ENCODE measurements around the gene TAOK3.
"Not testable (repeated sequence)": the region's sequence is repeated elsewhere in the genome, so short reads cannot be mapped to it uniquely, and the experiment has no call there.

Gene TAOK3

DNA sequence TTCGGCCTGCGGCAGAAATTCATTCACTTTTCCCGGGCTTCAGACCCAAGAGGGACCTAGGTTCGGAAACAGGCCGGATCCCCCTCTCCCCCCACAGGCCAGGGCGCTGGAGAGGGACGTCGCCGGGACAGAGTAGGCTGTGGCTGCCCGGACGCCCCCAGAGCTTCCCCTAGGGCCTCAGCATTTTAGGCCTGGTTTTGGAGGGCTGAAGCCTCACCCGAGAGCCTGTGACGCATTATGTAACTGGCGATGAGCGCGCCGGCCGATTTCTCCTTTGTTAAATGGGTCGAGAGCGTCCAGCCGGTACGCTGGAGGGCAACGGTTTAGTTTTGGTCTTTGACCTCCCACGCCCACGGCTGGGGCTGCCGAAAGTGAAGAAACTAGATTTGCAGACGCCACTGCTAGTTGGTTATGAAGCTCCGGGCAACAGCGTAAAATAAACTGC, 236.1 kb downstream of the TAOK3 start:
- Histone ChIP-seq H2AFZ (ENCODE audit: low read depth, low read length) (peak overlapping the region; percentile 55), H3K79me2 (ENCODE audit: low read length) (peaks cover 36% of the 10 kb centered on the region), H3K9me3 (ENCODE audit: insufficient read depth, low read length) (no peaks in the 10 kb centered on the region), H3K9ac (ENCODE audit: low read length) (peak overlapping the region; percentile 97), H3K4me2 (ENCODE audit: low read length) (peak overlapping the region; percentile 99), H3K4me1 (ENCODE audit: low read length) (peaks cover 6% of the 10 kb centered on the region), H4K20me1 (ENCODE audit: insufficient read depth, low read length) (0 out of 2 replicates have a peak, but pooled peaks cover 6% of the 10 kb centered on the region), H3K27me3 (ENCODE audit: low read depth, low read length) (no peaks in the 10 kb centered on the region), H3K36me3 (replicated peaks; ENCODE audit: low read depth, low read length) (peaks cover 21% of the 10 kb centered on the region), H3K27ac (ENCODE audit: low read length) (peak overlapping the region; percentile 52), H3K4me3 (ENCODE audit: low read length) (peak overlapping the region; percentile 93)
- TF ChIP-seq, protein P1, sequence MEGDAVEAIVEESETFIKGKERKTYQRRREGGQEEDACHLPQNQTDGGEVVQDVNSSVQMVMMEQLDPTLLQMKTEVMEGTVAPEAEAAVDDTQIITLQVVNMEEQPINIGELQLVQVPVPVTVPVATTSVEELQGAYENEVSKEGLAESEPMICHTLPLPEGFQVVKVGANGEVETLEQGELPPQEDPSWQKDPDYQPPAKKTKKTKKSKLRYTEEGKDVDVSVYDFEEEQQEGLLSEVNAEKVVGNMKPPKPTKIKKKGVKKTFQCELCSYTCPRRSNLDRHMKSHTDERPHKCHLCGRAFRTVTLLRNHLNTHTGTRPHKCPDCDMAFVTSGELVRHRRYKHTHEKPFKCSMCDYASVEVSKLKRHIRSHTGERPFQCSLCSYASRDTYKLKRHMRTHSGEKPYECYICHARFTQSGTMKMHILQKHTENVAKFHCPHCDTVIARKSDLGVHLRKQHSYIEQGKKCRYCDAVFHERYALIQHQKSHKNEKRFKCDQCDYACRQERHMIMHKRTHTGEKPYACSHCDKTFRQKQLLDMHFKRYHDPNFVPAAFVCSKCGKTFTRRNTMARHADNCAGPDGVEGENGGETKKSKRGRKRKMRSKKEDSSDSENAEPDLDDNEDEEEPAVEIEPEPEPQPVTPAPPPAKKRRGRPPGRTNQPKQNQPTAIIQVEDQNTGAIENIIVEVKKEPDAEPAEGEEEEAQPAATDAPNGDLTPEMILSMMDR (IDR thresholded peaks at IDR 0.05; ENCODE audit: low read depth, low read length): no peak
- no peak for TF ChIP-seq EZH2phosphoT487 (IDR thresholded peaks at IDR 0.05; ENCODE audit: low read depth)

DNA sequence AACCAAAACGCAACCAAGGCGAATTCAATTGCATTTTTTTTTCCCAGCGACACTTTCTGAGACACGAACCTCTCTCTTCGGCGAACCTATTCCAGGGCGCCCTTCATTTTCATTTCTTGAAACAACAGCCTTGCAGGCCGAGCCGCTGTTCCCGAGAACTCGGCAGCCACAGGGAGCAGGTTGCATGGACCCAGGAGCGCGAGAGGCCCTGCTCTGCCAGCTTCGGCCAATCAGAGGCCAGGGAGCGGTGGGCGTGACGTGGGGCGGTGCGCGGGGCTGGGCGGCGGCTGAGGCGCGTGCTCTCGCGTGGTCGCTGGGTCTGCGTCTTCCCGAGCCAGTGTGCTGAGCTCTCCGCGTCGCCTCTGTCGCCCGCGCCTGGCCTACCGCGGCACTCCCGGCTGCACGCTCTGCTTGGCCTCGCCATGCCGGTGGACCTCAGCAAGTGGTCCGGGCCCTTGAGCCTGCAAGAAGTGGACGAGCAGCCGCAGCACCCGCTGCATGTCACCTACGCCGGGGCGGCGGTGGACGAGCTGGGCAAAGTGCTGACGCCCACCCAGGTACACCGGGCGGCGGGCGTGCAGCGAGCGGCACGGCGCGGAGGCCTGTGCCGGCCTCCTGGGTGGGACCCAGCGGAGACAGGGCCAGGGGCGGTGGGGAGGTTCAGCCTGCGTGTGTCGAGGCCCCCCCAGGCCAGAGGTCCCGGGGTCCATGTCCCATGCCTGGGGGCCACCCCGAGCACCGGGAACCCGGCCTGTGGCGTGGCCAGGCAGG, 236.7 kb downstream of the TAOK3 start, which contains the start of gene PEBP1:
PEBP1 (plus strand) TSS at position 337 of the 771 bp plus-strand sequence; CDS start at position 423, 86 bp downstream.
- no peaks in the 10 kb centered on the region for H3K27me3 ChIP-seq (ENCODE audit: low read depth, low read length)
- H3K9me3 ChIP-seq (ENCODE audit: insufficient read depth, low read length): no peaks in the 10 kb centered on the region
- H3K9ac ChIP-seq (ENCODE audit: low read length): peak within 1 kb of the TSS; percentile 97
- peak within 1 kb of the TSS; percentile 99 for H3K4me2 ChIP-seq (ENCODE audit: low read length)
- peaks cover 20% of the 10 kb centered on the region for H3K36me3 ChIP-seq (replicated peaks; ENCODE audit: low read depth, low read length)
- peak within 1 kb of the TSS; percentile 93 for H3K4me3 ChIP-seq (ENCODE audit: low read length)
- H4K20me1 ChIP-seq (ENCODE audit: insufficient read depth, low read length): 0 out of 2 replicates have a peak, but pooled peaks cover 6% of the 10 kb centered on the region
- H3K4me1 ChIP-seq (ENCODE audit: low read length): peaks cover 6% of the 10 kb centered on the region
- TF ChIP-seq, protein P1 (IDR thresholded peaks at IDR 0.05; ENCODE audit: low read depth, low read length): no peak
- no peak for TF ChIP-seq EZH2phosphoT487 (IDR thresholded peaks at IDR 0.05; ENCODE audit: low read depth)
- H3K79me2 ChIP-seq (ENCODE audit: low read length): peaks cover 33% of the 10 kb centered on the region
- H2AFZ ChIP-seq (ENCODE audit: low read depth, low read length): peak within 1 kb of the TSS; percentile 95
- peak within 1 kb of the TSS; percentile 52 for H3K27ac ChIP-seq (ENCODE audit: low read length)

DNA sequence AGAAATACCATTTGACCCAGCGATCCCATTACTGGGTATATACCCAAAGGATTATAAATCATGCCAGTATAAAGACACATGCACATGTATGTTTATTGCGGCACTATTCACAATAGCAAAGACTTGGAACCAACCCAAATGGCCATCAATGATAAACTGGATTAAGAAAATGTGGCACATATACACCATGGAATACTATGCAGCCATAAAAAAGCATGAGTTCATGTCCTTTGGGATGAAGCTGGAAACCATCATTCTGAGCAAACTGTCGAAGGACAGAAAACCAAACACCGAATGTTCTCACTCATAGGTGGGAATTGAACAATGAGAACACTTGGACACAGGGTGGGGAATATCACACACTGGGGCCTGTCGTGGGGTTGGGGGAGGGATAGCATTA, 243.3 kb downstream of the TAOK3 start:
- not testable (repeated sequence) for H3K4me1 ChIP-seq (ENCODE audit: low read length); H3K79me2 ChIP-seq (ENCODE audit: low read length); H3K9ac ChIP-seq (ENCODE audit: low read length); H3K9me3 ChIP-seq (ENCODE audit: insufficient read depth, low read length); H2AFZ ChIP-seq (ENCODE audit: low read depth, low read length); H3K4me3 ChIP-seq (ENCODE audit: low read length); H3K36me3 ChIP-seq (replicated peaks; ENCODE audit: low read depth, low read length); H4K20me1 ChIP-seq (ENCODE audit: insufficient read depth, low read length); H3K4me2 ChIP-seq (ENCODE audit: low read length); H3K27ac ChIP-seq (ENCODE audit: low read length); H3K27me3 ChIP-seq (ENCODE audit: low read depth, low read length)

DNA sequence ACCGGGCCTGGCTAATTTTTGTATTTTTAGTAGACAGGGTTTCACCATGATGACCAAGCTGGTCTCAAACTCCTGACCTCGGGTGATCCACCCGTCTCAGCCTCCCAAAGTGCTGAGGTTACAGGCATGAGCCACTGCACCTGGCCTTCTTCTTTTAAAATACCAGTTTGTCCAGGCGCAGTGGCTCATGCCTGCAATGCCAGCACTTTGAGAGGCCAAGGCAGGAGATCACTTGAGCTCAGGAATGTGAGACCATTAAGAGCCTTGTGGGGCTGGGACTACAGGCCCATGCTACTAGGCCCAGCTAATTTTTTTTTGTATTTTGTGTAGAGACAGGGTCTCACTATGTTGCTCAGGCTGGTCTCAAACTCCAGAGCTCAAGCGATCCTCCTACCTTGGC, 244.8 kb downstream of the TAOK3 start:
- Histone ChIP-seq H4K20me1 (ENCODE audit: insufficient read depth, low read length) (no peaks in the 10 kb centered on the region), H3K27ac (ENCODE audit: low read length) (no peak overlapping the region), H3K9me3 (ENCODE audit: insufficient read depth, low read length) (no peaks in the 10 kb centered on the region), H3K4me1 (ENCODE audit: low read length) (no peaks in the 10 kb centered on the region), H3K79me2 (ENCODE audit: low read length) (no peaks in the 10 kb centered on the region), H3K36me3 (replicated peaks; ENCODE audit: low read depth, low read length) (no peaks in the 10 kb centered on the region), H3K4me2 (ENCODE audit: low read length) (no peak overlapping the region), H3K27me3 (ENCODE audit: low read depth, low read length) (no peaks in the 10 kb centered on the region), H2AFZ (ENCODE audit: low read depth, low read length) (no peak overlapping the region), H3K9ac (ENCODE audit: low read length) (no peak overlapping the region), H3K4me3 (ENCODE audit: low read length) (no peak overlapping the region)
- TF ChIP-seq, protein P1 (IDR thresholded peaks at IDR 0.05; ENCODE audit: low read depth, low read length): no peak
- no peak for TF ChIP-seq EZH2phosphoT487 (IDR thresholded peaks at IDR 0.05; ENCODE audit: low read depth)
